GM21825 (cell line): ENCODE data around the gene TMC8.
"Not testable (repeated sequence)": the region's sequence is repeated elsewhere in the genome, so short reads cannot be mapped to it uniquely, and the experiment has no call there.

ENCODE experiments used
- ATAC-seq: cut with Tn5 transposase; IDR thresholded peaks from one replicate; pipeline ENCODE4 v1.9.1; 2021; ENCODE audit warnings: mild to moderate bottlenecking, moderate library complexity; ENCODE audit not compliant: unreplicated experiment

The TMC8 gene

GRCh38 chr17:78130437-78131101 is at the start of gene TMC8:
TMC8 (plus strand) TSS chr17:78130771; CDS start chr17:78131589, 818 bp downstream.
- ATAC-seq: no peak

- no peak for ATAC-seq
These were observed 49.0 kb upstream of the TMC8 start for GRCh38 chr17:78081551-78081950.

GRCh38 chr17:78082355-78082872 is 48.2 kb upstream of the TMC8 start:
- ATAC-seq: not testable (repeated sequence)

GRCh38 chr17:78082988-78083387 is 47.6 kb upstream of the TMC8 start:
- ATAC-seq: no peak

GRCh38 chr17:78086740-78087139 is 43.8 kb upstream of the TMC8 start:
- no peak for ATAC-seq

GRCh38 chr17:78088529-78088928 is 42.0 kb upstream of the TMC8 start:
- no peak for ATAC-seq

- ATAC-seq: no peak
These were observed 40.8 kb upstream of the TMC8 start for GRCh38 chr17:78089576-78090281.

GRCh38 chr17:78092794-78093324 is 37.7 kb upstream of the TMC8 start:
- no peak for ATAC-seq

GRCh38 chr17:78095035-78095434 is 35.5 kb upstream of the TMC8 start:
- no peak for ATAC-seq

GRCh38 chr17:78096093-78096492 is 34.5 kb upstream of the TMC8 start:
- no peak for ATAC-seq

- ATAC-seq: no peak
These were observed 29.5 kb upstream of the TMC8 start for GRCh38 chr17:78101112-78101511.

GRCh38 chr17:78101542-78101941 is 29.0 kb upstream of the TMC8 start:
- ATAC-seq: no peak

- ATAC-seq: no peak
These were observed 27.3 kb upstream of the TMC8 start for GRCh38 chr17:78103311-78103710.

GRCh38 chr17:78104540-78104941 is 26.0 kb upstream of the TMC8 start:
- no peak for ATAC-seq

GRCh38 chr17:78105101-78105500 is 25.5 kb upstream of the TMC8 start:
- ATAC-seq: no peak

- no peak for ATAC-seq
These were observed 25.0 kb upstream of the TMC8 start for GRCh38 chr17:78105551-78105950.

GRCh38 chr17:78106211-78106610 is 24.4 kb upstream of the TMC8 start:
- ATAC-seq: no peak

GRCh38 chr17:78107457-78107856 is 23.1 kb upstream of the TMC8 start:
- ATAC-seq: no peak

- ATAC-seq: no peak
These were observed 22.4 kb upstream of the TMC8 start for GRCh38 chr17:78107976-78108725.

GRCh38 chr17:78108726-78109488 is 21.7 kb upstream of the TMC8 start:
- no peak for ATAC-seq

GRCh38 chr17:78109489-78109761 is 21.1 kb upstream of the TMC8 start:
- ATAC-seq: no peak
